Epidermal melanocyte (primary cell): ENCODE data around the gene PRXL2A.
"Not testable (repeated sequence)": the region's sequence is repeated elsewhere in the genome, so short reads cannot be mapped to it uniquely, and the experiment has no call there.

Experiments
- DNase-seq: peaks from one replicate; pipeline ENCODE4 v3.0.0; 2011; ENCODE audit warnings: low spot score; ENCODE audit not compliant: insufficient read length

PRXL2A gene, protein sequence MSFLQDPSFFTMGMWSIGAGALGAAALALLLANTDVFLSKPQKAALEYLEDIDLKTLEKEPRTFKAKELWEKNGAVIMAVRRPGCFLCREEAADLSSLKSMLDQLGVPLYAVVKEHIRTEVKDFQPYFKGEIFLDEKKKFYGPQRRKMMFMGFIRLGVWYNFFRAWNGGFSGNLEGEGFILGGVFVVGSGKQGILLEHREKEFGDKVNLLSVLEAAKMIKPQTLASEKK

GRCh38 chr10:80408242-80409101 lies at the start of gene PRXL2A:
TSS of gene PRXL2A (plus strand) at chr10:80408551. CDS start at chr10:80420468, 11,917 bp downstream.
- peak; percentile 82 for DNase-seq

- DNase-seq = not testable (repeated sequence)
Measured at GRCh38 chr10:80358925-80359324, 49.4 kb upstream of the PRXL2A start.

DNA sequence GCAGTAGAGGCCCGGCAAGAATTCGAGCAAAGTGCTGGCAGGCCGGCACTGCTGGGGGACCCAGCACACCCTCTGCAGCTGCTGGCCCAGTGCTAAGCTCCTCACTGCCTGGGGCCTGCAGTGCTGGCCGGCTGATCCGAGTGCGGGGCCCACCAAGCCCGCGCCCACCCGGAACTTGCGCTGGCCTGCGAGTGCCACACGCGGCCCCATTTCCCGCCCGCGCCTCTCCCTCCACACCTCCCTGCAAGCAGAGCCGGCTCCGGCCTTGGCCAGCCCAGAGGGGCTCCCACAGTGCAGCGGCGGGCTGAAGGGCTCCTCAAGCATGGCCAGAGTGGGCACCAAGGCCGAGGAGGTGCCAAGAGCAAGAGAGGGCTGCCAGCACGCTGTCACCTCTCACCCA lies 48.7 kb upstream of the PRXL2A start:
- DNase-seq = no peak

DNA sequence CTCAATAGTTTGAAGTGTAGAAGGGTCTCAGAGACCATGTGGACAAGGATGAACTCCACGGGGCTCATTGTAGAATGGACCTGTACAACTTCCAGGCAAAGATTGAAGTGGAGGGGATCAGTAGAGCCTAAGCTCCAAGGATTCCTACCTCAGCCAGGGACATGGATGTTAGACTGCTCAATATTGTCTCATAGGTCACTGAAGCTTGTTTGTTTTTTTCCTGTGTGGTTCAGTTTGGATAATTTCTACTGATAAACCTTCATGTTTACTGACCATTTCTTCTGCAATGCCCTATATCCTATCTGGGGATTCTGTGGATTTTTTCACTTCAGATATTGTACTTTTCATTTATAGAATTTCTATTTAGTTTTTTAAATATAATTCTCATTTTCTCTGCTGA lies 42.8 kb upstream of the PRXL2A start:
- DNase-seq = no peak

DNA sequence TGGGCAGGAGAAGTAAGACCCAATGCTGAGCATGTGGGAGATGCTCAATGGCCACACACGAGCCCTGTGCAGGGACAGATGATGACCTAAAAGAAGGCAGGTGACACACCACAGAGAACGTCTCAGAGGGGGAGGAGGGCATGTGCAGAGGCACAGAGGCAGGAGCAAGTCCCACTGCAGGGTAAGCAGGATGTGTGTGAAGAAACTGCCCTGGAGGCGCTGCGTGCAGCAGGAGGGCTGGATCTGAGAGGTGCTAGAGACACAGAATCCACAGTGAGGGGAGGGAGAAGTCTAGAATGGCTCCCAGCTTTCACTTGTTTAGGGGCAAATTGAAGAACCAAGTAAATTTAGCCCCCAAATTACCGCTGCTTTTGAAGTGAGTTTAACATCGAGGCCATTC lies 36.9 kb upstream of the PRXL2A start:
- DNase-seq = no peak

GRCh38 chr10:80372675-80373074 lies 35.7 kb upstream of the PRXL2A start:
- DNase-seq = no peak

DNA sequence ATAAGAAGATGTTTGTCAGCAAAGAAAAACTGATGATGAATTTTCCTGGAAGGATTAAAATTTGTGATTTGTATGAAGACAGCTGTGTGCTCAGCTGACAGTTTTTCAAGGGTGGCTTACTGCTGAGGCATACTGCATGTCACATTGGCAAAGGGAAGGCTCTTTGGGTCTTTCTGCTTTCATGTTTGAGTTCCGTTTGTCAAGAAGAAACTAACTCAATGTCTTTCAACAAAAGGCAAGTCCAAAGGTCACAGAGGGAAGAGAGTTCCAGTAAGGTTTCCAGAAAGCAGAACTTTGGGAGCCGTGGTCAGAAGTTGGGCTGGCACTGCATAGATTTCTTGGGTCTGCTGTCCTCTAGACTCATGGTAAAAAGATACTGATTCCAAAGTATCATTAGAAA lies 34.8 kb upstream of the PRXL2A start:
- no peak for DNase-seq

GRCh38 chr10:80379701-80380100 lies 28.6 kb upstream of the PRXL2A start:
- no peak for DNase-seq

DNA sequence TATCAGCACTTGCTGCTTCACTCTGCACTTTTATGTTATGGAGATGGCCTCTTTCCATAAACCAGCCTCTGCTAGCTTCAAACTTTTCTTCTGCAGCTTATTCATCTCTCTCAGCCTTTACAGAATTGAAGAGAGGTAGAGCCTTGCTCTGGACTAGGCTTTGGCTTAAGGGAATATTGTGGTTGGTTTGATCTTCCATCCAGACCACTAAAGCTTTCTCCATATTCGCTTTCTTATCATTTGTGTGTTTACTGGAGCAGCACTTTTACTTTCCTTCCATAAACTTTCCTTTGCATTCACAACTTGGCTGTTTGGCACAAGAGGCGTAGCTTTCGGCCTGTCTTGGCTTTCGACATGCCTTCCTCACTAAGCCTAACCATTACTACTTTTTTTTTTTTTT lies 28.2 kb upstream of the PRXL2A start:
- no peak for DNase-seq

DNA sequence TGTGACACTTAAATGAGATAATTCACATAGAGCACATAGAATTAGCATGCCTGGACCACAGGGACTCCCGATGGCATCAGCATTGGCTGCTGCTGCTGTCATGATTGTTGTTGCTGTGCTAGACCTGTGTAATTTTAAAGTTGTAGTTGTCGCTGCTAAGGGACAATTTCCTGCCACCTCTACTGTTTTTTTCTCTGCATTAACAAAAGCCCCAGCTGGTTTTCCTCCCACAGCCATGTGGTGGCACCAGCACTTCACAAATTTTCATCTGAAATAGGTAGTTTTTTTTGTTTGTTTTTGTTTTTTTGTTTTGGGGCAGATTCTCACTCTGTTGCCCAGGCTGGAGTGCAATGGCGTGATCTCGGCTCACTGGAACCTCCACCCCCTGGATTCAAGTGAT lies 25.4 kb upstream of the PRXL2A start:
- no peak for DNase-seq

DNA sequence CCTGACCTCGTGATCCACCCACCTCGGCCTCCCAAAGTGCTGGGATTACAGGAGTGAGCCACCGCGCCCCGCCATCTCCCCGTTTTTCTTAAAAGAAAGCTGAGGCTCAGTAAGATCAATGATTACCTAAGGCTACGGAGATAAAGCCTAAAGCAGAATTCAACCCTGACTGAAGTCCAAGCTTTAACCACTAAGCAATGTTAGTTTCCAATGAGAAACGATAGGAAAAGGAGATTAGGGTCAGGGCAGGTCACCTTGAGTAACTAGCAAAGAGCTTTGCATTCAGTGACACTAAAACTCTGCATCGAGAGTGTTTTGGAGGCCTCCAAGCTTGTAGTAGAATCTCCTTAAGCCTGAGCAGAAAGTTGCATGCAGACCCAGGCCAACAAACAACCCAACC lies 17.6 kb upstream of the PRXL2A start:
- DNase-seq = no peak

DNA sequence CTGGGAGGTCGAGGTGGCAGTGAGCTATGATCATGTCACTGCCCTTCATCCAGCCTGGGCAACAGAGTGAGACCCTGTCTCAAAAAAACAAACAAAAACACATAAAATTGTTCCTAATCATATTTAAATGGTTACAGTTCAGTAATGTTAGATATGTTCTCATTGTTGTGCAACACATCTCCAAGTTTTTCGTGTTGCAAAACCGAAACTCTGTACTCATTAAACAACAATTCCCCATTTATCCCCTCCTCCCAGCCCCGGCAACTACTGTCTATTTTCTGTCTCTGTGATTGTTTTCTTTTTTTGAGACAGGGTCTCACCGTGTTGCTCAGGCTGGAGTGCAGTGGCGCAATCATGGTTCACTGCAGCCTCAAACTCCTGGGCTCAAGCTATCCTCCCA lies 16.1 kb upstream of the PRXL2A start:
- no peak for DNase-seq

DNA sequence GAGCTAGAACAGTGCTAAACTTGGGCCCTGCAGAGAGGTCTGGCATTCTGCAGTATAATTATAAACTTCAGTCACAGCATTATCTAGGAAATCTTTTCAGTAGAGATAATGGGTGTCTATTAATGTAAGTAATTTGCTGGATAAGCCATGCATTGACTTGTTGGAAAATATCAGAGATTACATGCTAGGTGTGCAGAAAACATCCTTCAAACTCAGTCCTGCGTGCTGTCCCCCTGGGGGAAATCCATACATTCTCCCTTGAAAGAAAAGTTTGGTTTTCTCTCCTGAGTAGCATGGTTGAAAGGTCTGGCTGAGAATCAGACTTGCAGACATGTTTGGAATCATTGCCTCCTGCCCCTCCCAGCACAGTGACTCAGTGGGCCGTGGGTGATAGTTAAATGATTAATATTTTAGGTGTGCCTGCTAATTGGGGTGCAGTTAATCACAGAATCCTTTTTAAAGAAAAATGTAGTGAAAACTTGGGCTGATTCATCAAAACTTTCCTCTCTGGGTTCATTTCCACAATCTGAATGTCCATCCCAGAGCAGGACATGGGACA lies 13.9 kb upstream of the PRXL2A start:
- DNase-seq = no peak

- DNase-seq = no peak
Measured at GRCh38 chr10:80397014-80397413, 11.3 kb upstream of the PRXL2A start.

DNA sequence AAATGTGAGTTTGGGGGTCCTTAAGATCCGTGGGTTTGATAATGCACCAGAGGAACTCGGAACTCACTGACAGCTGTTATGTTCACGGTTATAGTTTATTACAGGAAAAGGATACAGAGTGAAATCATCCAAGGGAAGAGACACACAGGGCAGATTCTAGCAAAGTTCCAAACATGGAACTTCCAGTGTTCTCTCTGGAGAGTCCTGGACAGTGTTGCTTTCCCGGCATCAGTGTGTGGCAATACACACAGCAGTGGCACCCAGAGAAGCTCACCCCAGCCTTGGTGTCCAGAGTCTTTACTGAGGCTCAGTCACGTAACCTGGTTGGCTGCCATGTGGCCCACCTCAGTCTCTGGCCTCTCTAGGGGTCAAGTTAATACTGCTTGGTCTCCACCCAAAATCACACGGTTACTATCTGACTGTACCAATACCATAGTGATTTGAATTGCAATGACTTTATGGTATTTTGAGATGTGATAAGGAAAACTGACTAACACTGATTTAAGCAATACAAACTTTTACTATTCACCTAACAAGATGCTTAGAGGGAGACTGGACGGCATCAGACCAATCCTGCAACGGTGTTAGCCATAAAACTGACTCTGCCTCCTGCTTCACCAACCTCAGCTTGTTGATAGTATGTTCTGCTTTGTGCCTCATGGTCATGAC lies 8.1 kb upstream of the PRXL2A start:
- DNase-seq = no peak

DNA sequence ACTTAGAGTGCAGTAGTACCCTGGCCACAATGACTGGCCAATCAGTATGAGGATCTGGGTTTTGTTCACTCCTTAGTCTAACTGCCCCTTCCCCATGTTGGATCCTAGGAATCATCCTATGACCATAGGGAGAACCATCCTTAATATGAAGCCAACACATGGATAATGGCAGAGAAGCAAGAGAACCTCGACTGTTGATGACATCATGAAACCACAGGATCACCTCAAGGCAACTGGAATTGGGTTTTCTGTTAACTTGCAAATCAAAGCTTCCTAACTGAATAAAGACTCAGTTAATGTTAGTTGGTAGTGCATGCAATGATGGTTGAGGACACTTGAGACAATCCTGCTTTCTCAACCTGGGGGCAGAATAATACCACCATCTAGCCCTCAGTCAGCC lies 3.3 kb upstream of the PRXL2A start:
- DNase-seq = no peak

DNA sequence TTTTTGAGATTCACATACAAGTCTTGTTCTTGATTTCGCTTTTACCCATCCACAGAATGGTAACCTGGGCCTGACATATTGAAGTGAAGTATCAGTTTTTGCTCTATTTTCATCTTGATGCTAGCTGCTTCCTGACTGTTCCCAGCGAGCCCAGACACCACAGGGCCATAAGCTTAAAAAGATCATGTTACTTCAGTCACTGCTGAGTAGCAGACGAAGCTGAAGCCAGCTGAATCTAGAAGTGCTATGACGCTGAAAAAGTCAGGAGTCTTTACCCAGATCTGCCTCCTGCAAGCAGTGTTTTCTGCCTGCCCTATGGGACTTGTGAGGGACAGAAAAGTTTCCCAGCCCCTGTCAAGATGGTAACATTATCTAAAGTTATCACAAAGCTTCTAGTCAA lies 2.7 kb upstream of the PRXL2A start:
- no peak for DNase-seq

GRCh38 chr10:80406204-80406603 lies 2.1 kb upstream of the PRXL2A start:
- DNase-seq = no peak

- no peak for DNase-seq
Measured at GRCh38 chr10:80407812-80408241, 524 bp upstream of the PRXL2A start.

DNA sequence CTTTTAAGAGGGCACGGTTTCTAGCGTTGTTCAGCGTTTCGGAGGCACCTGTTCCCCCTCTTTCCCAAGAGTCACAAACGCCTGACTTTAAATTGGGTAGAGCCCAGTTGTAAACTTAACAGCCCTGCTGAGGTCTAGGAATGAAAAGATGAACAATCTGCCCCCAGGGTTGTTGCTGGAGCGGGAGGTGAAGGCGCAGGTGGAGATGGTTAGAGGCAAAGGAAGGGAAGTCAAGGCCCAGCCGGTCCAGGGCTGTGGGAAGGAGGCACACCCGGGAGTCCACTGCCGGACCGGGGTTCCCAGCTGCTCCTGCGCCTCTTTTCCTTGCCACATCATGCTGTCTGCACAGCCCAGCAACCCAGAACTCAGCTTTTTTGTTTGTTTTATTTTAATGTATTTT lies 770 bp downstream of the PRXL2A start:
- no peak for DNase-seq

- no peak for DNase-seq
Measured at GRCh38 chr10:80410122-80410521, 1.8 kb downstream of the PRXL2A start.

- no peak for DNase-seq
Measured at GRCh38 chr10:80410578-80411145, 2.3 kb downstream of the PRXL2A start.
